Jurkat, Clone E6-1 (cell line): Measurements from ENCODE around the gene SEC22A.

Experiments
- DNase-seq: peaks from one replicate; pipeline ENCODE4 v3.0.0-alpha.2; 2011; ENCODE audit warnings: low read depth, low spot score
- H3K4me3 ChIP-seq: 2 replicates; pipeline ENCODE4 v1.5.1; 2011; ENCODE audit warnings: mild to moderate bottlenecking, low read length, control low read depth, moderate library complexity

Gene SEC22A

DNA sequence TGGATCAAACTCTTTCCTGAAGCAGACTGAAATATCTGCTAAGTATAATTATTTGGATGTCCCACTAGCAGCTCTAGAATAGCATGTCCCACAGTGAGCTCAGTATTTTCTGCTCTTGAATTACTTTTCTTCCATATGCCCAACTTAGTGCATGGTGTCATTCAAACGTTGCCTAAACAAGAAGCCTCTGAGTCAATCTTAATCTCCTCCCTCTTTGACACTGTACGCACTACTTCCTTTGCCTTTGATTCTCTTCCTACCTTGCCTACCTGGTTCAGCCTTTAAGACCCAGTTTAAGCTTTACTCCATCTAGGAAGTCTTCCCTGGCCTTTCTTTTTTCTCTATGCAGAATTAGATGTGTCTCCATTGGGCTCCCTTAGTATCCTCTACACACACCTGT is 54.5 kb downstream of the SEC22A start:
- DNase-seq, result no peak
- H3K4me3 ChIP-seq, result no peak overlapping the region

GRCh38 chr3:123258359-123258758 is 56.6 kb downstream of the SEC22A start:
- no peak for DNase-seq
- no peak overlapping the region for H3K4me3 ChIP-seq

GRCh38 chr3:123258811-123259420 is 57.2 kb downstream of the SEC22A start:
- DNase-seq, result peak; percentile 64
- no peak overlapping the region for H3K4me3 ChIP-seq

- no peak for DNase-seq
- no peak overlapping the region for H3K4me3 ChIP-seq
These were observed 59.9 kb downstream of the SEC22A start for GRCh38 chr3:123261666-123262065.

- DNase-seq, result no peak
- no peak overlapping the region for H3K4me3 ChIP-seq
These were observed 60.5 kb downstream of the SEC22A start for GRCh38 chr3:123262226-123262625.

GRCh38 chr3:123262868-123263267 is 61.1 kb downstream of the SEC22A start:
- H3K4me3 ChIP-seq, result no peak overlapping the region
- DNase-seq, result no peak

DNA sequence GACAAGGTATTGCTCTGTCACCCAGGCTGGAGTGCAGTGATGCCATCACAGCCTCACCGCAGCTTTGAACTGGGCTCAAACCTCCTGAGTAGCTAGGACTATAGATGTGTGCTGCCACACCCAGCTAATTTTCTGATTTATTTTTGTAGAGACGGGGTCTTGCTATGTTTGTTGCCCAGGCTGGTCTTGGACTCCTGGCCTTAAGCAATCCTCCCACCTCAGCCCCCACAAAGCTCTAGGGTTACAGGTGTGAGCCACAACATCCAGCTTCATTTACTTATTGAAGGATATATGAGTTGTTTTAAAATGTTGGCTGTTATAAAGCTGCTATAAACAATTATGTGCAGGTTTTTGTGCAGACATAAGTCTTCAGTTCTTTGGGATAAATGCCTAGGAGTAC is 62.2 kb downstream of the SEC22A start:
- no peak for DNase-seq
- no peak overlapping the region for H3K4me3 ChIP-seq

DNA sequence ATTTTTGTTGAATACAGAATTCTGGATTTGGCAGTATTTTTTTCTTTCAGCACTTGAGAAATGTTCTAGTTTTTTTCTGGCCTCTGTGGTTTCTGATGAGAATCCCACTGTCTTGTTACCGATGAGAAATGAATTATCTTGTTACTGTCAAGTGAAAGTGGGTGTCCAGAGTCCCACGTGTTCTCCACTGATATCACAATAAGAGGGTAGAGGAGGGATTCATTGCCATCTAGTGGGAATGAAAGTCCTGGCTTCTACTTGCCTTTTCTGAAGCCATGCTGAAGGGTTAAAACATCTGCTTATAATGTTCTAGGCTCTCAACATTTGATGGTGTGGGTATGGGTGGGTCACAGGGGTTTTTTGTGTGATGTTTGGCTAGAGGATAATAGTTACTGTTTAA is 66.1 kb downstream of the SEC22A start:
- no peak for DNase-seq
- no peak overlapping the region for H3K4me3 ChIP-seq

DNA sequence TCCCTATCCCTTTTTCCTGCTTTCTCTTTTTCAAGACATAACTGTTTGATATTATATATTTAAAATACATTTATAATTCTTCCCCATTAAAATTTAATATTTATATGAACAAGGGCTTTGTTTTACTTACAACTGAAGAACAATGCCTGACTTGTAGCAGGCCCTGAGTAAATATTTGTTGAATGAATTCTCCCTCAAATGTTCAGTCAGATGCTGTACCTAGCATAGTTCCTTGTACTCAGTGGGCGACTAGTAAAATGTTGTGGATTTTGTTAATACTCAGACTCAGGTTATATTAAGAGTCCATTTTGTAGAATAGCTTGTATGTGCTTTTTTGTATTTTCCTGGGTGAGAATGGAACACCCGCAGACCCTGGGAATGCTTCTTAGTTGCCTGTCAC is 69.1 kb downstream of the SEC22A start:
- DNase-seq, result no peak
- no peak overlapping the region for H3K4me3 ChIP-seq

GRCh38 chr3:123271466-123272159 is 69.9 kb downstream of the SEC22A start:
- H3K4me3 ChIP-seq, result no peak overlapping the region
- DNase-seq, result no peak

DNA sequence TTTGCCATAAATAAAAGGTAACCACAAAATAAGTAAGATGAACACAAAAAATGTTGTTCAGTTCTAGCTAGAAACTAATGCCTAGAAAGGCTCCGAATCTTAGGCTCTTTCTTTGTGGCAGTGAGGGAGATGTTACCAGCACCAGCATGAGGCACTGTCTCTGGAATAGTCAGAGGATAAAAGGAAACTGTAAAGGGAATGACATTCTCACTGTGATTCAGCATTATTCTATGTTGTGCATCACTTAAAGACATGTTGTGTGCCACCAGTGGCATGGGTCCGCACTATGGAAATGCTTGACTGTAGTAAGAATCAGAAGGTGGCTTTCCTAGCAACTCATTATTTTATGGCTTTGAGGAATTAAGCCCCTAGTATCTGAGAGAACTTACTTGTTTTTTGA is 70.8 kb downstream of the SEC22A start:
- H3K4me3 ChIP-seq, result no peak overlapping the region
- DNase-seq, result no peak

DNA sequence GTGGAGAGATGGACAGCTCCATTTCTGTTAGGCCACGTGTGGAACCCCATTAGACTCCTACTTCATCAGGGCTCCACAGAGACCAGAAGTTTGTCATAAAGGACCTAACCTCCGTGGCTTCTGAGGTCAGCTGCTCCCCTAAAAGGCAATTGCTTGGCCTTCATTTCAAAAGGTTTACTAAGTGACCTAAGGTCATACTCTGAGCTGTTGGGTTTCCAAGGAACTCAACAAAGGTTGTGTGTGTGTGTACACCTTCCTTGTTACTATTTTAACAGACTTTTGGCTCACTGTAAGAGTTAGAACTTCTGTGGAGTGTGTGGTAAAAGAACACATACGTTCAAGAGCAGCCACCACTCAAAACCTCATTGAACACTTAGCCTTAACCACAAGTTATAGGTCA is 73.9 kb downstream of the SEC22A start:
- no peak for DNase-seq
- H3K4me3 ChIP-seq, result no peak overlapping the region

- no peak for DNase-seq
- H3K4me3 ChIP-seq, result no peak overlapping the region
These were observed 74.7 kb downstream of the SEC22A start for GRCh38 chr3:123276346-123277006.

- H3K4me3 ChIP-seq, result no peak overlapping the region
- no peak for DNase-seq
These were observed 75.4 kb downstream of the SEC22A start for GRCh38 chr3:123277106-123277505.

DNA sequence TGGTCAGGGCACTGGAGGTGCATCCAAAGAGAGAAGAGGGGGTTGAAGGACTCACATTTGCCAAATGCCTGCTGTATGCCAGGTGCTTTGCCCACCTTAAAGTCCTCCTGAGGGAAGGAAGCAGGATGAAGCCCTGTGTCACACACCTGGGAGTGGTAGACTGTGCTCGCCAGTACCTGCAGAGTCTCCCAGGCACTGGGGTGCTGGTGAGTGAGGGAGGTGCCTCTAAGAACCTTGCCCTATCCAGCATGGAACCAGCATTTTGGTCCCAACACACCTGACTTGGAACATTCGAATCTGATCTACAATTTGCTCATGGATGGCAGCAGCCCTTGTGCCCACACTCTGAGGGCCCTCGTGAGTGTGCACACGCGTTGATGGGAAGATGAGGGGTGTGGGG is 76.7 kb downstream of the SEC22A start:
- H3K4me3 ChIP-seq, result no peak overlapping the region
- DNase-seq, result no peak

GRCh38 chr3:123279121-123279520 is 77.4 kb downstream of the SEC22A start:
- DNase-seq, result no peak
- H3K4me3 ChIP-seq, result no peak overlapping the region

- no peak for DNase-seq
- H3K4me3 ChIP-seq, result no peak overlapping the region
These were observed 79.7 kb downstream of the SEC22A start for GRCh38 chr3:123281406-123281805.

DNA sequence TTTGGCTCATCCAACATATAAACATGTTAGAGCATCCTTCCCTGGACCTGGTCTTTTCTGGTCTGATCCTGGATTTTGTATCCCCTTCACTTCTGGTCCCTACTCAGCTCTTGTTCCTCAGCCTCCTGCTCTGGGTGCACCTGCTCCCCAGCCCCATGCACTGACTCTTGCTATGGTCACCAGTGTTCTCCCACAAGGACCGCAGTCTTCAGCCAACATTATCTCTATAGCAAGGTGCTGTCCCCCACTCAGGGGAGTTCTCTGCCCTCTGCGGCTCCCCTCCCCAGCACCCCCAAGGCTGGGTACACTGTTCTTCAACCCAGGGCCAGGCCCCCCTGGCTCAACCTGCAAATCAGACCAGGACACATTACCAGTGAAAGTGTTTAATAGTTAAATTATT is 80.2 kb downstream of the SEC22A start:
- no peak for DNase-seq
- H3K4me3 ChIP-seq, result no peak overlapping the region

DNA sequence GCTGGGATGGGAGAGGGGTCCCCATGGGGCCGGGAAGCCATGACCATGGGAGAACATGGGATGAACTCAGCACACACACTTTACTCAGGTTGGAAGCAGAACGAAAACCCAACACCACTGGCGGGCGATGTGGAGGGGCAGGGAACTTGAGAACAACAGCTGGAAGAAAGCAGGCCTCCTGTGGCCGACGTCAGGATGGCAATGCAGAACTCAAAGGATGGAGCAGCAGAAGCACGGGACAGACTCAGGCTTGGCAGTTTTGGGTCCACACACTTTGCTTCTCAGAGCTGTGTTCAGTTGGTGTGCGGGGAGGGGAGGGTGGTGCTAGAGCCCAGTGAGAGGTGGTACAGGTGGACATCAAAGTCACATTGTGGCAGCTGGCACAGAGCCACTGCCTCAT is 80.7 kb downstream of the SEC22A start:
- no peak for DNase-seq
- H3K4me3 ChIP-seq, result no peak overlapping the region

GRCh38 chr3:123283074-123283473 is 81.3 kb downstream of the SEC22A start:
- no peak for DNase-seq
- H3K4me3 ChIP-seq, result no peak overlapping the region
